Gastroesophageal sphincter (tissue), 3 donors: Measurements from ENCODE around the gene PNMT.

Experiments
- CTCF ChIP-seq, 4 experiments: fragments of 200-600 bp in 2 of 4; fragments of 450-650 bp in 2 of 4; sonication (generic) in 1 of 4; IDR thresholded peaks; one replicate each; pipeline ENCODE4 v1.5.1; 2017 to 2019; ENCODE audit warnings: antibody characterized with exemption in 4 of 4, mild to moderate bottlenecking in 2 of 4, moderate library complexity in 2 of 4
- EP300 ChIP-seq: sonication (generic); formaldehyde crosslinking; IDR thresholded peaks from one replicate; pipeline ENCODE4 v1.6.1; 2017; ENCODE audit warnings: antibody characterized with exemption, mild to moderate bottlenecking
- POLR2A ChIP-seq, 2 donors: fragments of 450-650 bp; IDR thresholded peaks; one replicate each; pipeline ENCODE4 v1.6.1; 2017; ENCODE audit warnings: antibody characterized with exemption in 2 of 2, mild to moderate bottlenecking in 2 of 2, moderate library complexity in 1 of 2
- POLR2AphosphoS5 ChIP-seq: sonication (generic); formaldehyde crosslinking; IDR thresholded peaks from one replicate; pipeline ENCODE4 v1.6.1; 2017; ENCODE audit warnings: antibody characterized with exemption

GRCh38 chr17:39677072-39677471 lies 8.8 kb downstream of the PNMT start:
- TF ChIP-seq CTCF (IDR thresholded peaks at IDR 0.05) (no peak), POLR2A (IDR thresholded peaks at IDR 0.05) (no peak), POLR2AphosphoS5 (no peak), EP300 (no peak)
